HG03469 (cell line): ENCODE results near the gene NRG2.

ENCODE experiments used
- ATAC-seq: cut with Tn5 transposase; IDR thresholded peaks from one replicate; pipeline ENCODE4 v1.9.1; 2021; ENCODE audit warnings: mild to moderate bottlenecking, moderate library complexity, moderate number of reproducible peaks; ENCODE audit not compliant: unreplicated experiment

NRG2 gene

DNA sequence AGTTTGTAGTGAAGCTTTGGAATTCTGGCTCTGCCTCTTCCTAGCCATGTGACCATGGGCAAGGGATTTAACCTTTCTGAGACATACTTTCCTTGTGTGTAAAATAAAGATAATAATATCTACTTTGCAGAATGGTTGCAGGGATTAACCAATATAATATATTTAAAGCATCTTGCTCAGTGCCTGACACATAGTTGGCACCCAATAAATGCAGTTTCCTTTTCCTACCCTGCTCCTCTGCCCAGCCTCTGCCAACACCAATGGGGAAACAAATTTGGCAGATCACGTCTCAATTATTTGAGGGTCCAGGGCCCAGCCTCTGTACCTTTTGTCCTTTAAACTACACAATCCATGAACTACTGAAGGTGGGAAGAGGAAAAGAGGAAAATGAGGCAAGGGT is 91.1 kb downstream of the NRG2 start:
- no peak for ATAC-seq

DNA sequence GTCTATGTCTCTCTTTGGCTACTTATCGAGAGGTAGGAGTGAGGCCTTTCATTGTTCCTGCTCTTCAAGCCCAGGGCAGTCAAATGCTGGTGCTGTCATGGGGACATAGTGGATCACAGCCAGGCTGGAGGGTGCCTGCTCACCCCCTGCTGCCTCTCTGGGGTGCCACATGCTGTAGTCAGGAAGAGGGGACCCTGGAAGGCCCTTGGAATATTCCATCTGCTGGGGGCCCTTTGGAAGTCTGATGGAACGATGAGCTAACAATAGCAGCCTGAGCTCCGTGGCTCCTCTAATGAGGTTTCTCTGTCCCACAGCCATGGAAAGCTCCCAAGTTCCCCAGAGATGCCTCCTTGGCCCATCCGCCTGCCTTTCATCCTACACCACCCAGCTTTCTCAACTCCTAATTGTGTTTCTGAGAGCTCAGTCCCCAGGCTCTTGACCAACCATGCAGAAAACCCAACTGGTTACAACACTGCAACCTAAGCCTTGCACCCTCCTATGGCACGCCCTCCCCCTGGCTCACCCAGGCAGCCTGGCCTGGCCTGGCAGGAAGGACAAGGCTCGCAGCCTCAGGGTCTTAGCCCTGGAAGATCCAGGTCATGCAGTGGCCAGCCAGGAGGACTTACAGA is 91.7 kb downstream of the NRG2 start:
- ATAC-seq: no peak

DNA sequence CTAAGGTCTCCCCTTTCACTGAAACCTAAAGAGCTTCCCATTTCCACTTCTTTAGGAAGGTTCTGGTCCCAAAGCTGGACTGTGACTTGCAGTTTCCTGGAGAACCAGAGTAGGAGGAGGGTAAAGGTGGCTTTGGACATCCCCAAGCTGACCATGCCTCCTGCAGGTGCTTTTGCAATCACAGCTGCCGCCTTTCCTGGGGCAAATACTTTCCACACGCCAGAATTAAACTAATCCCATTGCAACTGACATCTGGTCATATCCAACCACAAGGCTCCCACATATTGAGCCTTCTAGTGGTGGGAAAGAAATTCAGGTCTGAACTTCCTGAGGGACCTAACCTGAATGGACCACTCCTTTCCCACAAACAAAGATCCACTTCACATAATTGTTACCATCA is 92.7 kb downstream of the NRG2 start:
- no peak for ATAC-seq

DNA sequence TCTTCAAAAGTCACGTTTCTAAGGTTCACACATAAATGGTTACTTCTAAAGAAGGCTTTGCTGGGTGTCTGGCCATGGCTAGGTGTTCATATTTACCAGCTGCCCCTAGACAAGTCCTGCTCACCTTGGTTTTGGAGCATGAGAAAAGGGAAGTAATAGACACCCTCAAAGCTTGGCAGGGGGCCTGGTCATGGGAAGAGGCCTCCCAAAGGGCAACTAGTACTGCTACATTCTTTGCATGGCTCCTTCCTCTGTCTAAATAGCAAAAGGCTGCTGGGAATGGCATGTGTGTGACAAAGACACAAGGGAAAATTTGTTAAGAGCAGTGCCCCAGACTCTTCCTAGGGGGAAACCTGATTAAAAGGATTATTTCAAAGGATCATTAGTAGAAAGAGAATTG is 93.4 kb downstream of the NRG2 start:
- ATAC-seq: no peak

DNA sequence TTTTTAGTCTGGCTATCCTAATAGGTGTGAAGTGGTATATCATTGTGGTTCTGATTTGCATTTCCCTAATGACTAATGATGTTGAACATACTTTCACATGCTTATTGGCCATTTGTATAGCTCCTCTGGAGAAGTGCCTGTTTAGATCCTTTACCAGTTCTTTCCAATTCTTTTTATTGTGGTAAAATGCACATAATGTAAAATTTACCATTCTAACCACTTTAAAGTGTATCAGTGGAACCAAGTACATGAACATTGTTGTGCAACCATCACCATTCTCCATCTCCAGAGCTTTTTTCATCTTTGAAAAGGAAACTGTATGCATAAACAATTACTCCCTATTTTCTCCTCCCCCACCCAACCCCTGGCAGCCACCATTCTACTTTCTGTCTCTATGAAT is 95.4 kb downstream of the NRG2 start:
- no peak for ATAC-seq

DNA sequence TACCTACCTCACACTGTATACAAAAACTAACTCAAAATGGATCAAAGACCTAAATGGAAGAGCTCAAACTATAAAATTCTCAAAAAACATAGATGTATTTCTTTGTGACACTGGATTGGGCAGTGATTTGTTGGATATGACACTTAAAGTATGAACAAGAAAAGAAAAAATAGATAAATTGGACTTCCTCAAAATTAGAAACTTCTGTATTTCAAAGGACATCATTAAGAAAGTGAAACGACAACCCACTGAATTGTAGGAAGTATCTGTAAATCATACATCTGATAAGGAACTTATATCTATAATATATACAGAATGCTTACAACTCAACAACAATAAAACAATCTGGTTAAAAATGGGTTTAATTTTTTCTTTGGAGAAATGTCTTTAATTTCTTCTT is 96.7 kb downstream of the NRG2 start:
- no peak for ATAC-seq

DNA sequence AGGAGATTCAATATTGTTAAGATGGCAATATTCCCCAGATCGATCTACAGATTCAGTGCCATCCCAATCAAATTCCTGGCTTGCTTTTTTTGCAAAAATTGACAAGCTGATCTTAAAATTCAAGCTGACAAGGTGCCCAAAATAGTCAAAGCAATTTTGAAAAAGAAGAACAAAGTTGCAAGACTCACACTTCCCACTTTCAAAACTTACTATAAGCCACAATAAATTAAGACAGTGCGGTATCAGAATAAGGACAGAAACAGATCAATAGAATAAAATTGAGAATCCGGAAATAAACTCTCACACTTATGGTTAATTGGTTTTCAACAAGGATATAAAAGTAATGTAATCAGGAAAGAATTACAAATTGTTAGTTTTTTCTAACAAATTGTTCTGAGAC is 97.1 kb downstream of the NRG2 start:
- ATAC-seq: no peak

DNA sequence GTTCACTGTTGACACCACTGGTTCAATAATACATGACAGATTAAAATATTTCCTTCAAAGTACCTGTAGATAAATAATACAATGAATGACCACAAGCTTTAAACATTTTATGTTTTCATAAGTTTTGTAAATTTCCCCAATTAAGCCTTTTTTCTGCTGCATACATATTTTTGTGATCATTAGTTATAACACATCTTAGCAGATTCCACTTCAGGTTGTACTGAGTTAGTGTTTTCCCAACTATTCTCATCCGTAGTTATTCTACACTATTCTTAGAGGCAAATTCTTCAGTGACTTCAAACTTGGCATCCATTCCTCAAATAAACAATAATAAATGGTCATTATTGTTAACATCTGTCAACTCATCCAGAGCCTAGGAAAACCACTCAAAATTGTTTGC is 100.9 kb downstream of the NRG2 start:
- ATAC-seq: no peak

DNA sequence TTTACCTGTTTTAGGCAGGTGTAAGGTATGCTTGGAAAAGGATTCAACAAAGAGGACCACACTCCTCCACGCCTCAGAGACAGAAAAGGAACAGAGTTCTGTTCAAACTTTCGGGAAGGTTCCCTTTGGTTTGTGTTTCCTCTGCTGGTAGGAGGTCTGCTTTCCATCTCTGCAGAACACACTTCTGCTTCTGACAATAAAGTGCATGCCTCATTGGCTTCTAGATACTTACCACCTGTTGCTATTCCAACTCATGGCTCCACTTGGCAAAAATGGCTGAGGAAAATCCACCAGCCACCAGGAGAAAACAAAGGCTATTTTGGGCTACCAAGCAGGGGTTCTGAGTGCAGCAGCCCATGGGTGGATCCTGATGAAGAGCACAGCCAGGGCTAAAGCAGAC is 112.7 kb downstream of the NRG2 start:
- ATAC-seq: no peak

DNA sequence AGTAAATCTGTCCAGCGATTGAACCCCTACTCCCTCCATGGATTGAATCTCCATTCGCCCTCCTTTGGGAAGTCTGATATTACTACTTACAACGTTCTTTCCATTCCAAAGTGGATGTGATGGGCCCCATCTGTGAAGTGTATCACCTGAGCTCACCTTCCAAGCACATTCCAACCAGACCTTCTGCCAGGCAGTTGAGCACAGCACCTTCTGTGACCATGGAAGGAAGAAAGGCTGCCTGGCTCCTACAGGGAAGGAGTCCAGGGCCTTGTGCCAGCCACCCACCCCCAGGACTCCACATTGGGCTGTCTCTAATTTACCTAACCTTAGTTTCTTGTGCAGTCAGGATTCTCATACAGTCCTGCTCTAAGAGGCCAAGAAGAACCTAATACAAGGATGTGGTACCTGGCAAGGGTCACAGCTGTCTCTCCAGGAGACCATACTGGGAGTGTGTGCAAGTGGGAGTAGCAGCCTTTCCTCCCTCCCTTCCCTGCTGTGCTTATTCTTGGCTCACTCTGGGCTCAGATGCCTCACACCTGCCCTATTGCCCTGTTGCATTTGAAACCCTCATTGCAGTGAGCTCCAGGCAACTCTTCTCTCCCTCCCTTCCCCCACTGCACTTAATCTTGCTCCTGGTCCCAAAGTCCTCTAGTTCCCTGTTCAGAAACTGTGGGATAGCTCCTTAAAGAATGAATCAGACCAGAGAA is 116.1 kb downstream of the NRG2 start:
- no peak for ATAC-seq

DNA sequence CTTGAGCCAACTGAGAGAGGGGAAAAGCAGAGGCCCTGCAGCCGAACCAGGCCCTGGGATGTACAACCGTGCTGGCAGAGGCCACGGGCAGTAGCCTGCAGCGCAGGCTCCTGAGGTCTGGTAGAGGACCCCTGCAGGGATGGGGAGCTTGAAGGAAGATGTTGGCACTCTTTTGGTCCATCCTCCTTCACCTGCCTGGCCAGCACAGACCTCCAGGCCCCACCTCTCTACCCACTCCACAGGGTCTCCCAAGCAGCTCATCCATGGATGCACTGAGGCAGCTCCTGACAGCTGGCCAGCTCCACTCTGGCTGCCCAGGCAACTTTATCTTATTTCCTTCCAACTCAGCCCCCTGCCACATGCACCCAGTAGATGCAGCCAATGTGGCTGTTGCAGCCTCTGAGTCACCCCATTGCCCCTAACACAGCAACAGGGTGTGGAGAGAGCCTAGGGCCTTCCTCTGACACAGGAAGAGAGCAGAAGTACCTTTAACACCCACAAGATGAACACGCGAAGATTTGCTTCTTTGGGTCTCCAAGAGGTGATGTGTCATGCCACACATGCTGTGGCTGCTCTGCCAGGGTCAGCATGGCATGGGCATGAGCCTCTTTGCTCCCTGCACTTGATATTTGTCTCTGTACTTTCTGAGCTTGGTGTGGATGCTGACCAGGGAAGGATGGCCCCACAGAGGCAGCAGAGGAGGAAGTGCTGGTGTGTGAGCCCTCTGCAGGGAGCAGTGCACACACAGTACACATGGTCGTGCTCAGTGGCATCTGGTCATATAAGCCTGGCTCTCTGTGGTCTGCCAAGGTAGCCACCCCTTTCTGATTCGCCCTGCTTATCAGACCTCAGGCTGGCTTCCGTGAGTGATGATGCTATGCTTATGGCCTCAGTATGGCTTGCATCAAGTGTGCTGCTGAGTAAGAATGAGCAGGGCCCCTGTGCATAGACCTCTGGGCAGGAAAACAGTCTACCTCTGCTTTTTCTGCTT is 117.2 kb downstream of the NRG2 start:
- ATAC-seq: no peak

DNA sequence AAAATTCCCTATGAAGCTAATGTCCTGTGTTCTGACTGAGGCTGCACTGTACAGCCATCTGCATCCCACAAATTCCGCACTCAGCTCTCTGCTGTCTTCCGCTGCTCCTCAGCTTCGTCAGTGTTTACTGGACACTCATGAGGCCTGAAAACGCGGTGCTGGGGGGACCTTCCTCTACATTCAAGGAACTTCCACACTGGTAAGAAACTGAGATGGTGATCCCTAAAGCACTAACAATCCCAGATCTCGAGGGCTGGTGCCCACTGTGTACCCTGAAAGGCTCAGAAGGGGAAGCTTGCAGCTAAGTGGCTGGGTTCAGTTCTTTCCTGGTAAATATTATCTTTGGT is 117.9 kb downstream of the NRG2 start:
- no peak for ATAC-seq

DNA sequence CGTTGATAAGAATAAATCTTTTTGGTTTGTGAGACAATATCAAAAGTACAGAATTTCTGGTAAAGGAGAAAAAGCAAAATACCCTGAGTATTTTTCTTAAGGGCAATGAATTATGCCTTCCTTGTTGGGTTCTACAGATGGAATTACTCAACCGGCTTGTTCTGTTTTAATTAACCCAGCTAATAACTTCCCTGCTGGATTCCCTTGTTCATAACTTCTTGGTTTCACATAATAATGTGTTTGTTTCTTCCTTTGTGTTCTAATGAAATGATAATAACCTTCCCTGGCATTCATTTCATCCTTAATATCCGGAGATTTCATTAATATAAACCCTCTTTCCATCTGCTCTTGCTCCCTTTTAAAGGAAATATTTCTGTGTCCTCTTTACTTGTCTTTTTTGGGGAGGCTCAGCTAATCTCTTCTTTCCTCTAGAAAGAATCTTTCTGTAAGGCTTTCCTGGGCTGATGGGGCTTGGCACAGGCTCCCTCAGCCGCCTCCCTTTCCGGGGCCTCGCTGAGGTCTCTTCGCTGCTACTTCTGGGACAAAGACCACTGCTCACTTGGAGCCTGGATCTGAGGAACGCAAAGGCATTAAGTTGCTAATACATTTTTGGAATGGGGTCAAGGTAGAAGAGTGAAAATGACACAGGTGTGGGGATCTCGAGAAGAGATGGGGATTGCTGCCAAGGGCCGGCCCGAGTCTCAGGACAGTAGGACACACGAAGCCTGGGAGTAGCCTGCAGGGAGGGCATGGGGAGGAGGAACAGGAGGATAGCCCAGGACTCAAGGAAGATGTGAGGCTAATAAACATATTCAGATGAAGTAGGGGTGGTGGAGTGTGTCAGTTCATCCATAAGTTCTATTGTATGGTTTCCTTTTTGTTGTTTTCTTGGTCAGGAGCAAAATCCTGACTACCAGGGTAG is 118.5 kb downstream of the NRG2 start:
- ATAC-seq: no peak

DNA sequence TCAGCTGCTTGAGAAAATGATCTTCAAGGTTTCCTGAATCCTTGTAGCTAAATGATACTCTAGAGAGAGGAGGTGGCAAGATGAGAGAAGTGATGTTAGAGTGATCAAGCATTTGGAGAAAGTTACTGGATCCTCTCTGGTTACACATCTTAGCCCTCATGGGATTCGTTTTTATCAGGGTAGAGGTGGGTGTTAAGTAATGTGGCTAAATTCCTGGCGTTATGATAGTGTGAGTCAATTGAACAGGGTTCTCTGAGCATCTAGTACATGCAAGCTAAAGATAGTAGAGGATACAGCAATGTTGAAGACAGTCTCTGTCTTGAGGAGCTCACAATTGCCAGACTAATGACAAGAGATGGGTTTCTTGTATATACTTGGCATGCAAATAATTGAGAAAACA is 123.8 kb downstream of the NRG2 start:
- no peak for ATAC-seq

DNA sequence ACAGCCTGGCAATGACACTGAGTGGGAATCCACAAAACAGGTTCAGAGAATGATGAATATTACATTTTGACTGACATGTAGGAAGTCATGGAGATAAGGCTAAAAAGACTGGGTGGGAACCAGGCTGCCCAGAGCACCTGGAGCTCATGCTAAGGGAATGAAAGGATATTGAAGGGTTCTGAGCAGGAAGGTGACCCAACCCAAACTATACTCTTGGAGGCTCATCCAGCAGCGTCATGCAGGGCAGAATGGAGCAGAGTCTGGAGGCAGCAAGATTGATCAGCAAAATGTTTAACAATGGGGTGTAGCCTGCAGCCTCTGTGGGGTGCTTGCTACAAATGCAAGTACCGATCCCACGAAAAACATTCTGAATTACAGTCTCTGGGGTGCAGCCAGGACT is 127.3 kb downstream of the NRG2 start:
- ATAC-seq: no peak

DNA sequence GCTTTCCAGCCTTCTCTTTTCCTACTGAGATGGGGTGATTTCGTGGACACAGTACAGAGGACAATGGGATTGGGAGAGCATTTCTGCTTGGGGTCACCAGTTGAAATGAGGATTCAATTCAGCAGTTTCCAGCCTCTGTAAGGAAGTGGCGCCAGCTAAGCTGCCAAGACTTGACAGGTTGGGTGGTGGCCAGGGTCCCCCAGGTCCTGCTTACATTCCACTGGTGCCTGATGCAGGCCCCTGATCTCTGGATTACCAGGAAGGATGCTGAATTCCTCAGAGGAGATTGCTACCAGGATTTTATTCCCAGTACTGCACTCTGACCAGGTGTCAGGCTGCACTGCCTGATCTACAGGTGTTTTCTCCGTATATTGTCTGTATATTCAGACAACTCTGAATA is 127.8 kb downstream of the NRG2 start:
- no peak for ATAC-seq

DNA sequence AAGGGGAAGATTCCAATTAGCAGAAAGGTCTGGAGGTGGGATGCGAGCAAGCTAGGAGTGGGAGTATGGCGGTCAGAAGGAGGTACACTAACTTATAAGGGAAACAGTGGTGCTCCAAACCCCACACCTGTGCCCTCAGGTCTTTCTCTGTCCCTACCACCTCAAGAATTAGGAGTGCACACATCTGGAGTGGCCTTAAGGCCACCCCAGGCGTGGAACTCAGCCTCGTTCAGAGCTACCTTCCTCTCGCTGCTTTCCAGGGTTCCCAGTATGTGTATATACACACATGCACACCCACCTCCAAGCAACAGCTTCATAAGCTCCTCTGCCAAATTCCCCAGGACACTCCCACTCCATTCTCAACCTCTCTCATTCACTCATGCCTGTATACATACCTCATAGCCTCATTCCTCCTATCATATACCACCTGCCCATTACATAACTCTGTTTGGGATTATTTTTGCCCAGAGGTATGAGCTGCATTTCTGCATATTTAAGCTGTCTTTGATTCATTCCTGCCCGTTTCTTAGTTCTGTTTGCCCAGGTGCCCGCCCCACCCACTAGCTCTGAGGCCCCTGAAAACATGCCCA is 128.8 kb downstream of the NRG2 start:
- no peak for ATAC-seq

DNA sequence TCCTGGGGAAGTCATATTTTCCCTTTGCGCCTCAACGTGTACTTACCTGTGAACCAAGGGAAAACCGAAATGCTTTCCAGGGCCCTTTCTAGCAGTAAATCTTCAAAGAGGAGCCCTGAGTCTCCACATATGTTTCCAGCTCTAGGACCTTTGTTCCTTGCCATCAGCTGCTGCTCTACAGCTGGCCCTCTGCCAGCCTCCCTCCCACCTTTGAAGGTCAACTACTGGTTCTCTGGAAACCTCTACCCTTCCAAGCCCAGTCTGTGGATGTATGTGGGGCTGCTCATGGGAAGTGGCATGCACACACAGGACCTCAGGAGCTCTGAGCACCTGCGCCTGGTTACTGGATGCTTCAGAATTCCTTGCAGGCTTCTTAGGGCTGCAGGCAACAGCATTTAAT is 130.3 kb downstream of the NRG2 start:
- no peak for ATAC-seq

DNA sequence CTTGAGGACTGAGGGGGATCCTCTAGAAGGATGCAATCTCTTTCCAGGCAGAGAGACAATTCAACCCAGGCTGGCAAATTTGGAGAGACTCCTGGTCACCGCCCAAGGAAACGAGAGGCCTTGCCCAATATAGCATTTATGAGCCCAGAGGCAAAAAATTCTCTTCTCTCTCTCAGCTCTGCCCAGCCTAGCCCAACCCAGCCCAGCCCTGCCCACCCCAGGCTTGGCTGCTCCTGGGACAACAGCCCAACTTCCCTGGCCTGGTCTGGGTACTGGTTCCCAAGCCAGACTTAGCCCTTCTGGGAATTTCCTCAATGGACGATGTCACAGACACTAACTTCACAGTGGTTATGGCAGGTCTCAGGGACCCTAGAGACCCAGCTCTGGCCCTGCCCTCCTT is 130.9 kb downstream of the NRG2 start:
- no peak for ATAC-seq

DNA sequence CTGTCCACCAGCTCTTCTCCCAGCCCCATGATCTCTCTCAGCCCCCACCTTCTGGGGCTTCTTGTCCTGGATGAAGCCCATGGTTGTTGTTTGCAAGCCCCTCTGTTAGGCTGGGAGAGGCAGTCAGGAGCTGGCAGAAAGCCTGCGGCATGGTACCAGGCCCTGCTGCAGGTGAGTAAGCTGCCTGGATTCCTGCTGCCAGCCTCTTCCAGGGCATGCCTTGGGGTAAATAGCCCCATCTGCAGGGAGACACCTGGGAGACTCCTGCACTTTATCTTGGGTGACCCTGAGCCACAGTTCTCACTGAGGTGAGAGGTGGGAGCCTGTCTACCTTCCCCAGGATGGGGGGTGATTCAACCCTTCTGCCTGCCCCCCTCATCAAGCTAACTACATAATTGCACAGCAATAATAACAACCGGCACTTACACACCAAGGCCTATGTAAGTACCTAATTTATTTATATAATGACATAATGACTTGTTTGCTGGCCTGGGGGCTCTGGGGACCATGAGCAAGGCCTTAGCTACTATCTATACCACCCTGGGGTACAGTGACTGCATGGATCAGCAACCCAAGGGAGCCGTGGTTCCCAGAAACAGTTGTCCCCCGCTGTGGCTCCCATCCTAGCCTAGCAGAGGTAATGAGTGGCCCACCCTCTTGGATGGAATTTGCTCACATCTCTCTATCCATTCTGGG is 131.5 kb downstream of the NRG2 start:
- no peak for ATAC-seq
